HCT116 (cell line): ENCODE measurements around the gene IGSF10.

Source experiments
- EZH2 ChIP-seq: fragments of 200-600 bp; sonication (generic); IDR thresholded peaks from 2 replicates; pipeline ENCODE4 v1.6.1; 2017; ENCODE audit warnings: antibody characterized with exemption, mixed run types
- JUND ChIP-seq: IDR thresholded peaks from 2 replicates; pipeline ENCODE4 v1.6.1; 2012
- POLR2A ChIP-seq: IDR thresholded peaks from 2 replicates; pipeline ENCODE4 v1.7.0; 2011; ENCODE audit warnings: borderline replicate concordance; ENCODE audit not compliant: insufficient read depth, insufficient read length; ENCODE audit errors: extremely low read depth
- POLR2AphosphoS5 ChIP-seq: IDR thresholded peaks from 2 replicates; pipeline ENCODE4 v1.6.1; 2011; ENCODE audit warnings: mild to moderate bottlenecking, low read depth, low read length, moderate library complexity
- RAD21 ChIP-seq: IDR thresholded peaks from 2 replicates; pipeline ENCODE4 v1.6.1; 2012; ENCODE audit warnings: low read depth, mild to moderate bottlenecking
- SP1 ChIP-seq: IDR thresholded peaks from 2 replicates; pipeline ENCODE4 v1.6.1; 2012; ENCODE audit warnings: low read depth
- TCF7L2 ChIP-seq: IDR thresholded peaks from 2 replicates; pipeline ENCODE4 v1.7.0; 2011; ENCODE audit warnings: borderline replicate concordance, inconsistent platforms; ENCODE audit not compliant: insufficient read depth, insufficient read length; ENCODE audit errors: extremely low read depth
- ZNF274 ChIP-seq: fragments of 200-500 bp; sonication (Bioruptor generic); IDR thresholded peaks from 2 replicates; pipeline ENCODE4 v1.6.1; 2014; ENCODE audit warnings: mild to moderate bottlenecking, low read depth, low read length, inconsistent platforms
- TF ChIP-seq, protein P1 (sequence below), 3 experiments: fragments of 200-600 bp in 1 of 3; sonication (generic) in 1 of 3; IDR thresholded peaks in 2 of 3; conservative IDR thresholded peaks in 1 of 3; 2 replicates each; pipeline ENCODE4 v1.5.1; 2012 to 2017; ENCODE audit warnings: low read depth in 2 of 3, low read length in 2 of 3, antibody characterized with exemption in 1 of 3, borderline replicate concordance in 1 of 3, control low read depth in 1 of 3, mild to moderate bottlenecking in 1 of 3, mixed read lengths in 1 of 3, mixed run types in 1 of 3, moderate library complexity in 1 of 3; ENCODE audit not compliant: insufficient read depth in 1 of 3

DNA sequence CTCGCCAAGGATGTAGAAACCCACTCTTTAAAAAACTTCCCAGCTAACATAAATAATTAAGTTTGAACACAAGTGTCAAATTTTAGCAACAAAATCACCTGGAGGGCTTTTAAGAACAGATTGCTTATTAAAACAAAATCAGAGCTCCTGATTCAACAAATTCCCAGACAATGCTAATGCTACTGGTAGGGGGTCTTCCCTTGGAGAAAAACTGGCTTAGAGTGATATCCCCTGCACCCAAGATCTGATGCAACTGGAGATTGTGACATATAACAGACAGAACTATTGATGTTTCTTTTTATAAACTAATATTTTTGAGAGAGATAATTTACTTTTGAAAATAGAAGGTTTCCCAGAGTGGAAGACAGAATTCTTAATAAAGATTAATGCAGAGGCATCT lies 19.9 kb downstream of the IGSF10 start:
- TF ChIP-seq POLR2AphosphoS5, result no peak
- TF ChIP-seq, protein P1, sequence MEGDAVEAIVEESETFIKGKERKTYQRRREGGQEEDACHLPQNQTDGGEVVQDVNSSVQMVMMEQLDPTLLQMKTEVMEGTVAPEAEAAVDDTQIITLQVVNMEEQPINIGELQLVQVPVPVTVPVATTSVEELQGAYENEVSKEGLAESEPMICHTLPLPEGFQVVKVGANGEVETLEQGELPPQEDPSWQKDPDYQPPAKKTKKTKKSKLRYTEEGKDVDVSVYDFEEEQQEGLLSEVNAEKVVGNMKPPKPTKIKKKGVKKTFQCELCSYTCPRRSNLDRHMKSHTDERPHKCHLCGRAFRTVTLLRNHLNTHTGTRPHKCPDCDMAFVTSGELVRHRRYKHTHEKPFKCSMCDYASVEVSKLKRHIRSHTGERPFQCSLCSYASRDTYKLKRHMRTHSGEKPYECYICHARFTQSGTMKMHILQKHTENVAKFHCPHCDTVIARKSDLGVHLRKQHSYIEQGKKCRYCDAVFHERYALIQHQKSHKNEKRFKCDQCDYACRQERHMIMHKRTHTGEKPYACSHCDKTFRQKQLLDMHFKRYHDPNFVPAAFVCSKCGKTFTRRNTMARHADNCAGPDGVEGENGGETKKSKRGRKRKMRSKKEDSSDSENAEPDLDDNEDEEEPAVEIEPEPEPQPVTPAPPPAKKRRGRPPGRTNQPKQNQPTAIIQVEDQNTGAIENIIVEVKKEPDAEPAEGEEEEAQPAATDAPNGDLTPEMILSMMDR (IDR thresholded peaks at IDR 0.05 in 2 of 3, conservative IDR thresholded peaks at IDR 0.05 in 1 of 3; ENCODE audit: borderline replicate concordance in 1 of 3, insufficient read depth in 1 of 3, low read depth in 2 of 3, low read length in 2 of 3), result no peak
- no peak for TF ChIP-seq SP1
- TF ChIP-seq ZNF274, result no peak
- no peak for TF ChIP-seq RAD21
- TF ChIP-seq EZH2, result no peak
- no peak for TF ChIP-seq JUND
- no peak for TF ChIP-seq TCF7L2
- TF ChIP-seq POLR2A, result no peak
